ENCODE results near the gene SLC40A1.

The SLC40A1 gene

GRCh38 chr2:189599245-189599644 lies 18.7 kb upstream of the SLC40A1 start:
- DNase-seq, result no peak

- DNase-seq, result no peak
Observed at GRCh38 chr2:189595417-189595816, 14.8 kb upstream of the SLC40A1 start.

GRCh38 chr2:189594305-189594704 lies 13.7 kb upstream of the SLC40A1 start:
- no peak for DNase-seq

GRCh38 chr2:189593115-189593514 lies 12.5 kb upstream of the SLC40A1 start:
- DNase-seq, result no peak

GRCh38 chr2:189592353-189592984 lies 11.9 kb upstream of the SLC40A1 start:
- no peak for DNase-seq

GRCh38 chr2:189587780-189588179 lies 7.2 kb upstream of the SLC40A1 start:
- no peak for DNase-seq

- no peak for DNase-seq
Observed at GRCh38 chr2:189585226-189585756, 4.7 kb upstream of the SLC40A1 start.

- DNase-seq, result no peak
Observed at GRCh38 chr2:189584686-189585085, 4.1 kb upstream of the SLC40A1 start.

- no peak for DNase-seq
Observed at GRCh38 chr2:189583227-189584198, 2.9 kb upstream of the SLC40A1 start.

- DNase-seq, result no peak
Observed at GRCh38 chr2:189582809-189583192, 2.2 kb upstream of the SLC40A1 start.

- no peak for DNase-seq
Observed at GRCh38 chr2:189582140-189582808, 1.7 kb upstream of the SLC40A1 start.

- DNase-seq, result no peak
Observed at GRCh38 chr2:189581354-189582139, 961 bp upstream of the SLC40A1 start.

GRCh38 chr2:189580241-189580651 lies 340 bp downstream of the SLC40A1 start:
- peak; percentile 62 for DNase-seq

- DNase-seq, result peak; percentile 34
Observed at GRCh38 chr2:189579585-189580186, 900 bp downstream of the SLC40A1 start.

- DNase-seq, result no peak
Observed at GRCh38 chr2:189578272-189578950, 2.2 kb downstream of the SLC40A1 start.

GRCh38 chr2:189577121-189577520 lies 3.5 kb downstream of the SLC40A1 start:
- no peak for DNase-seq

- DNase-seq, result no peak
Observed at GRCh38 chr2:189576396-189576795, 4.2 kb downstream of the SLC40A1 start.

- peak; percentile 92 for DNase-seq
Observed at GRCh38 chr2:189574793-189575475, 5.7 kb downstream of the SLC40A1 start.

GRCh38 chr2:189570570-189571031 lies 10.0 kb downstream of the SLC40A1 start:
- peak; percentile 89 for DNase-seq

GRCh38 chr2:189569295-189569910 lies 11.2 kb downstream of the SLC40A1 start:
- no peak for DNase-seq
